ENCODE results near the gene SOAT1.

SOAT1 gene

DNA sequence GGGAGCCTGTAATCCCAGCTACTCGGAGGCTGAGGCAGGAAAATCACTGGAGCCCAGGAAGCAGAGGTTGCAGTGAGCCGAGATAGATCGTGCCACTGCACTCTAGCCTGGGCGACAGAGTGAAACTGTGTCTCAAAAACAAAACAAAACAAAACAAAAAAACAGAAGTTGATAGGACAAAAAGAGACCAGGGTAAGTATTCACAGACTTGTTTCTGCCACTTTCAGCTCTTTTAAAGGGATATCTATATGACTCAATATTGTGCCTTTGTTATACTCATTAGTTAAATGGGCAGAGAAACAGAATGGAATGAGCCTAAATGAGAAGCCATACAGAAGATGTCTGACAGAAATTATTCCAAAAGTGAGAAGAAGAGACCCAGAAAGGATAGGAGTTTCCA lies 41.0 kb upstream of the SOAT1 start:
- no peak overlapping the region for H3K4me2 ChIP-seq (ENCODE audit: low read length)
- no peaks in the 10 kb centered on the region for H3K36me3 ChIP-seq (ENCODE audit: control insufficient read depth, low read length)
- H3F3A ChIP-seq (ENCODE audit: control insufficient read depth, insufficient read depth): no peaks in the 10 kb centered on the region
- H3K4me1 ChIP-seq (ENCODE audit: control insufficient read depth, low read length): no peaks in the 10 kb centered on the region
- no peaks in the 10 kb centered on the region for H4K20me1 ChIP-seq (ENCODE audit: control insufficient read depth, insufficient read depth, low read depth, low read length)
- H3K27ac ChIP-seq (ENCODE audit: low read depth, low read length): no peak overlapping the region
- H3K27me3 ChIP-seq (ENCODE audit: control insufficient read depth, low read length): no peaks in the 10 kb centered on the region
- no peaks in the 10 kb centered on the region for H3K9me3 ChIP-seq (ENCODE audit: control insufficient read depth, insufficient read depth, low read length)
- H3K9me2 ChIP-seq (replicated peaks; ENCODE audit: control insufficient read depth, low read length): no peaks in the 10 kb centered on the region
- TF ChIP-seq CTCF (IDR thresholded peaks at IDR 0.05; ENCODE audit: low read depth, low read length, poor library complexity, severe bottlenecking): no peak
- no peak for TF ChIP-seq EZH2phosphoT487 (IDR thresholded peaks at IDR 0.05; ENCODE audit: borderline replicate concordance, low read length)
- no peak overlapping the region for H3K4me3 ChIP-seq (ENCODE audit: low read length)
- no peaks in the 10 kb centered on the region for H3K79me2 ChIP-seq (ENCODE audit: control insufficient read depth, low read length)

DNA sequence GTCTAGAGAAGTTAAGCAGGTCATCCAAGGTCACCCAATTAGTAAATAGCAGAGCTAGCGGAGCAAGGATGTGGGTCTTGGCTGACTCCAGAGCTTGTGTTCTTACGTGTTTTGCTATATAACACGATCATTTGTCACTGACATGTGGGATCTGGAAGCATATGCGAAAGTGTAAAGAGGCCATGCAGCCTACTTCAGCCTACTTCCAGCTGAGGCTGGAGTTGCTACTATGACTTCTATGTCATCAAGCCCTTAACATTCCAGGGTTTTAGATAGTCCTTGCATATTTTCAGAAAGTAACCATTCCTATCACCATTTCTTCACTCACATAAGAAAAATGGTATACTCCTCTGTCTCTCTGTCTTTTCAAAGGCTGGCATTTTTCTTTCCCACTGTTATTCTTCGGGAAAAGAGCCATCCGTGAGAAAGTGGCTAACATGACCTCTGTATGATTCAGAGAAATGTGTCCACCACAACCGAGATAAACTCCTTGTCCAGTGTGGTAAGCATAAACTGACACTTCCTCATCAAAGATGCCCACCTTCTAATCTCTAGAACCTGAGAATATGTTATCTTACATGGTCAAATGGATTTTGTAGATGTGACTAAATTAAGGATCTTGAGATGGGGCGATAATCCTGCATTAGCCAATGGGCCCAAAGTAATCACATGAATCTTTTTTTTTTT lies 40.2 kb upstream of the SOAT1 start:
- Histone ChIP-seq H3K9me2 (replicated peaks; ENCODE audit: control insufficient read depth, low read length) (no peaks in the 10 kb centered on the region), H3K4me3 (ENCODE audit: low read length) (no peak overlapping the region), H3K27ac (ENCODE audit: low read depth, low read length) (no peak overlapping the region), H4K20me1 (ENCODE audit: control insufficient read depth, insufficient read depth, low read depth, low read length) (no peaks in the 10 kb centered on the region), H3K79me2 (ENCODE audit: control insufficient read depth, low read length) (no peaks in the 10 kb centered on the region), H3F3A (ENCODE audit: control insufficient read depth, insufficient read depth) (no peaks in the 10 kb centered on the region), H3K36me3 (ENCODE audit: control insufficient read depth, low read length) (no peaks in the 10 kb centered on the region), H3K4me1 (ENCODE audit: control insufficient read depth, low read length) (no peaks in the 10 kb centered on the region), H3K4me2 (ENCODE audit: low read length) (no peak overlapping the region), H3K9me3 (ENCODE audit: control insufficient read depth, insufficient read depth, low read length) (no peaks in the 10 kb centered on the region), H3K27me3 (ENCODE audit: control insufficient read depth, low read length) (no peaks in the 10 kb centered on the region)
- no peak for TF ChIP-seq CTCF (IDR thresholded peaks at IDR 0.05; ENCODE audit: low read depth, low read length, poor library complexity, severe bottlenecking)
- no peak for TF ChIP-seq EZH2phosphoT487 (IDR thresholded peaks at IDR 0.05; ENCODE audit: borderline replicate concordance, low read length)

GRCh38 chr1:179262183-179262582 lies 31.4 kb upstream of the SOAT1 start:
- H3K9me3 ChIP-seq (ENCODE audit: control insufficient read depth, insufficient read depth, low read length): no peaks in the 10 kb centered on the region
- no peaks in the 10 kb centered on the region for H3K9me2 ChIP-seq (replicated peaks; ENCODE audit: control insufficient read depth, low read length)
- no peak overlapping the region for H3K27ac ChIP-seq (ENCODE audit: low read depth, low read length)
- no peak overlapping the region for H3K4me2 ChIP-seq (ENCODE audit: low read length)
- no peaks in the 10 kb centered on the region for H3F3A ChIP-seq (ENCODE audit: control insufficient read depth, insufficient read depth)
- no peaks in the 10 kb centered on the region for H4K20me1 ChIP-seq (ENCODE audit: control insufficient read depth, insufficient read depth, low read depth, low read length)
- no peaks in the 10 kb centered on the region for H3K36me3 ChIP-seq (ENCODE audit: control insufficient read depth, low read length)
- H3K4me1 ChIP-seq (ENCODE audit: control insufficient read depth, low read length): no peaks in the 10 kb centered on the region
- H3K4me3 ChIP-seq (ENCODE audit: low read length): no peak overlapping the region
- no peak for TF ChIP-seq CTCF (IDR thresholded peaks at IDR 0.05; ENCODE audit: low read depth, low read length, poor library complexity, severe bottlenecking)
- no peak for TF ChIP-seq EZH2phosphoT487 (IDR thresholded peaks at IDR 0.05; ENCODE audit: borderline replicate concordance, low read length)
- H3K79me2 ChIP-seq (ENCODE audit: control insufficient read depth, low read length): no peaks in the 10 kb centered on the region
- H3K27me3 ChIP-seq (ENCODE audit: control insufficient read depth, low read length): no peaks in the 10 kb centered on the region
